NCI-H510A treated with DMSO at 0.1 percent for 48 hours (cell line): ENCODE results near the gene PHLDA1.

Experiments used
- DNase-seq: peaks from one replicate; lab custom pipeline; 2025; lab: John Stamatoyannopoulos, UW

Gene PHLDA1

GRCh38 chr12:76037130-76038103 lies 5.8 kb upstream of the PHLDA1 start:
- DNase-seq, result peak; percentile 98

GRCh38 chr12:76035045-76035444 lies 3.5 kb upstream of the PHLDA1 start:
- no peak for DNase-seq

GRCh38 chr12:76033081-76034011 lies 1.8 kb upstream of the PHLDA1 start:
- DNase-seq, result no peak

- DNase-seq, result no peak
Measured at GRCh38 chr12:76032043-76032981, 736 bp upstream of the PHLDA1 start.

- peak; percentile 81 for DNase-seq
Measured at GRCh38 chr12:76031081-76031413, 529 bp downstream of the PHLDA1 start.

- DNase-seq, result peak; percentile 53
Measured at GRCh38 chr12:76030341-76031080, 1.1 kb downstream of the PHLDA1 start.

GRCh38 chr12:76029982-76030340 lies 1.6 kb downstream of the PHLDA1 start:
- peak; percentile 41 for DNase-seq

- DNase-seq, result peak; percentile 54
Measured at GRCh38 chr12:76028571-76029277, 2.9 kb downstream of the PHLDA1 start.

- DNase-seq, result no peak
Measured at GRCh38 chr12:76026643-76027063, 4.9 kb downstream of the PHLDA1 start.

GRCh38 chr12:76025601-76026575 lies 5.7 kb downstream of the PHLDA1 start:
- no peak for DNase-seq

- no peak for DNase-seq
Measured at GRCh38 chr12:76024942-76025600, 6.5 kb downstream of the PHLDA1 start.

- no peak for DNase-seq
Measured at GRCh38 chr12:76024102-76024781, 7.3 kb downstream of the PHLDA1 start.

- no peak for DNase-seq
Measured at GRCh38 chr12:76023069-76023690, 8.4 kb downstream of the PHLDA1 start.

- DNase-seq, result no peak
Measured at GRCh38 chr12:76022506-76022905, 9.1 kb downstream of the PHLDA1 start.

GRCh38 chr12:76020731-76021672 lies 10.6 kb downstream of the PHLDA1 start:
- DNase-seq, result peak; percentile 85

GRCh38 chr12:76020281-76020680 lies 11.3 kb downstream of the PHLDA1 start:
- no peak for DNase-seq
